ENCODE data around the gene NOX5.

NOX5 gene

GRCh38 chr15:69074843-69075224, 60.3 kb downstream of the NOX5 start:
- intact Hi-C loops (cut with DNase I) = no loop called here
- peak in 1 of 10 donors; percentile 69 for DNase-seq

GRCh38 chr15:69075440-69075839, 60.9 kb downstream of the NOX5 start:
- intact Hi-C loops (cut with DNase I) = no loop called here
- DNase-seq = no peak

- intact Hi-C loops (cut with DNase I) = no loop called here
Measured at GRCh38 chr15:69076756-69077155, 62.3 kb downstream of the NOX5 start.

GRCh38 chr15:69078638-69079037, 64.1 kb downstream of the NOX5 start:
- intact Hi-C loops (cut with DNase I) = no loop called here
- DNase-seq = peak in 1 of 10 donors; percentile 11

More at GRCh38 chr15:69076756-69077155, 62.3 kb downstream of the NOX5 start:
- no peak for DNase-seq

GRCh38 chr15:69080295-69081248, 66.1 kb downstream of the NOX5 start:
- no peak for DNase-seq
- intact Hi-C loops (cut with DNase I) = no loop called here

- intact Hi-C loops (cut with DNase I) = no loop called here
Measured at GRCh38 chr15:69081310-69082004, 67.0 kb downstream of the NOX5 start.

GRCh38 chr15:69082021-69082502, 67.6 kb downstream of the NOX5 start:
- DNase-seq = no peak
- intact Hi-C loops (cut with DNase I) = no loop called here

More at GRCh38 chr15:69081310-69082004, 67.0 kb downstream of the NOX5 start:
- no peak for DNase-seq

- DNase-seq = no peak
- intact Hi-C loops (cut with DNase I) = no loop called here
Measured at GRCh38 chr15:69082554-69082953, 68.1 kb downstream of the NOX5 start.

GRCh38 chr15:69084404-69085030, 70.0 kb downstream of the NOX5 start:
- intact Hi-C loops (cut with DNase I) = no loop called here
- DNase-seq = no peak

GRCh38 chr15:69085325-69086081, 71.0 kb downstream of the NOX5 start:
- DNase-seq = no peak
- intact Hi-C loops (cut with DNase I) = no loop called here

- DNase-seq = no peak
Measured at GRCh38 chr15:69086427-69087204, 72.1 kb downstream of the NOX5 start.

GRCh38 chr15:69087366-69087976, 73.0 kb downstream of the NOX5 start:
- intact Hi-C loops (cut with DNase I) = no loop called here
- no peak for DNase-seq

More at GRCh38 chr15:69086427-69087204, 72.1 kb downstream of the NOX5 start:
- intact Hi-C loops (cut with DNase I) = no loop called here

GRCh38 chr15:69088300-69088965, 73.9 kb downstream of the NOX5 start:
- DNase-seq = no peak
- intact Hi-C loops (cut with DNase I) = no loop called here

- intact Hi-C loops (cut with DNase I) = no loop called here
- DNase-seq = no peak
Measured at GRCh38 chr15:69089258-69089657, 74.8 kb downstream of the NOX5 start.

- DNase-seq = no peak
- intact Hi-C loops (cut with DNase I) = no loop called here
Measured at GRCh38 chr15:69090197-69090948, 75.9 kb downstream of the NOX5 start.

GRCh38 chr15:69091654-69092053, 77.2 kb downstream of the NOX5 start:
- DNase-seq = no peak
- intact Hi-C loops (cut with DNase I) = no loop called here

GRCh38 chr15:69092159-69092558, 77.7 kb downstream of the NOX5 start:
- no peak for DNase-seq
- intact Hi-C loops (cut with DNase I) = no loop called here

- intact Hi-C loops (cut with DNase I) = no loop called here
- DNase-seq = no peak
Measured at GRCh38 chr15:69093127-69093526, 78.6 kb downstream of the NOX5 start.

All from posterior cingulate gyrus (tissue), 11 donors.